Heart left ventricle (tissue), 13 donors: ENCODE results near the gene EEF1A2.

ENCODE experiments used
- CTCF ChIP-seq, 12 donors: fragments of 200-600 bp; sonication (generic) in 4 of 12; IDR thresholded peaks; one replicate each; pipeline versions ENCODE4 v1.5.0 to v1.8.0; 2018 to 2022; ENCODE audit warnings: antibody characterized with exemption in 12 of 12, mild to moderate bottlenecking in 5 of 12
- POLR2A ChIP-seq, 2 donors: fragments of 450-650 bp; IDR thresholded peaks; one replicate each; pipeline ENCODE4 v1.6.1; 2017; ENCODE audit warnings: antibody characterized with exemption in 2 of 2, mild to moderate bottlenecking in 2 of 2, moderate library complexity in 2 of 2
- donor health status: ischemic (EF 13 %, LVEDD 7.1; RV severe dilation, severe dysfunction).
- donor health status: DM: no; HTN: yes; CAD: no.
- donor health status: DM: no; HTN: no; CAD: no.
- donor health status: ischemic (EF 25% LVEDD 6.9; RV normal size, moderate dysfunction).
- donor health status: ischemic (EF 25% LVEDD 5.7; RV mildly dilated, moderate dysfunction).
- donor health status: ischemic (EF 35%, LVEDD 5.7; RV mildly dilated, moderate dysfunction).
- donor health status: nonischemic (EF 11% LVEDD 7.7; RV severe dilation, severe dysfunction).
- donor health status: DM: yes; HTN: yes; CAD: no.
- donor health status: PGD.
- donor health status: ischemic (EF 29% LVEDD 5.4; RV normal size, mild dysfunction).
- donor health status: nonischemic (EF 23%, LVEDD 6.1; RV moderate dilation, normal function).

DNA sequence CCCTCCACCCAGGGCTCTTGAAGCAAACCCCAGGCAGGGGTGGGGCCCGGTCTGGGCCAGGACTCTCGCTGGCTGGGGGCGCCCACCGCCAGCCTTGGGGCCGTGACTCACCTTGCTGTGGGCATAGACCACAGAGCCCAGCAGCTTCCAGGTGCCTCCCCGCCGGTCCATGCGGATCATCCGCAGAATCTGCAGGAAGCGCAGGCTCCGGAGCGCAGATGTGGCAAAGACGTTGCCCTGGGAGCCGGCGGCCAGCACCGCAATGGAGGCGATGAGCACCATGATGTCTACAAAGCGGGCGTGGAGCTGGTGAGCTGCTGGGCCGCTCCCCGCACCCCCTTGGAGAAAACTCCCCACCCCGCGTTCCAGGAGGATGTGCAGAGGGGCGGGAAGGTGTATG lies 54.3 kb downstream of the EEF1A2 start:
- TF ChIP-seq CTCF (IDR thresholded peaks at IDR 0.05) (no peak), POLR2A (IDR thresholded peaks at IDR 0.05) (no peak)
